ENCODE measurements around the gene GNAQ.

- TF ChIP-seq CTCF (conservative IDR thresholded peaks at IDR 0.05) (no peak), ZFX (IDR thresholded peaks at IDR 0.05) (no peak)
Measured at GRCh38 chr9:77794985-77795384, 236.6 kb downstream of the GNAQ start.
